HG03045 (cell line): ENCODE measurements around the gene C1orf116.
"Not testable (repeated sequence)": the region's sequence is repeated elsewhere in the genome, so short reads cannot be mapped to it uniquely, and the experiment has no call there.

Experiments used
- ATAC-seq: cut with Tn5 transposase; IDR thresholded peaks from one replicate; pipeline ENCODE4 v1.9.1; 2021; ENCODE audit warnings: mild to moderate bottlenecking, moderate library complexity; ENCODE audit not compliant: unreplicated experiment

Gene C1orf116

DNA sequence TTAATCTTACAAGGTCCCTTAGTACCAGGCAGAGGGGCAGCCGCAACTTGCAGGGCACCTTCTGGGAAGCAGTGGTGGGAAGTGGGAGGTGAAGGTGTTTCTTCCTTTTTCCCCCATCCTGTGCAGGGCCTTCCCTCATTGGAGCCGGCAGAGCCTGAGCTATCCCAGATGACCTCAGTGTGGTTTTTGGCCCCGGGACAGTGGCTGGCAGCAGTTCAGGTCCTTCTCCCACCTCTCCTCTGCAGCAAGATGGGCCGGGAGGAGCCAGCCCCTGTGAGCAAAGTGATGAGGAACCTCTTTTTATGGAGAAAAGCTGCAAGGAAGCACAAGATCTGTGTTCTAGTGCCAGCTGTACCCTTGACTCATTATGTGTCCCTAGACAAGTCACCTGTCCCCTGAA, 27.3 kb upstream of the C1orf116 start:
- no peak for ATAC-seq

DNA sequence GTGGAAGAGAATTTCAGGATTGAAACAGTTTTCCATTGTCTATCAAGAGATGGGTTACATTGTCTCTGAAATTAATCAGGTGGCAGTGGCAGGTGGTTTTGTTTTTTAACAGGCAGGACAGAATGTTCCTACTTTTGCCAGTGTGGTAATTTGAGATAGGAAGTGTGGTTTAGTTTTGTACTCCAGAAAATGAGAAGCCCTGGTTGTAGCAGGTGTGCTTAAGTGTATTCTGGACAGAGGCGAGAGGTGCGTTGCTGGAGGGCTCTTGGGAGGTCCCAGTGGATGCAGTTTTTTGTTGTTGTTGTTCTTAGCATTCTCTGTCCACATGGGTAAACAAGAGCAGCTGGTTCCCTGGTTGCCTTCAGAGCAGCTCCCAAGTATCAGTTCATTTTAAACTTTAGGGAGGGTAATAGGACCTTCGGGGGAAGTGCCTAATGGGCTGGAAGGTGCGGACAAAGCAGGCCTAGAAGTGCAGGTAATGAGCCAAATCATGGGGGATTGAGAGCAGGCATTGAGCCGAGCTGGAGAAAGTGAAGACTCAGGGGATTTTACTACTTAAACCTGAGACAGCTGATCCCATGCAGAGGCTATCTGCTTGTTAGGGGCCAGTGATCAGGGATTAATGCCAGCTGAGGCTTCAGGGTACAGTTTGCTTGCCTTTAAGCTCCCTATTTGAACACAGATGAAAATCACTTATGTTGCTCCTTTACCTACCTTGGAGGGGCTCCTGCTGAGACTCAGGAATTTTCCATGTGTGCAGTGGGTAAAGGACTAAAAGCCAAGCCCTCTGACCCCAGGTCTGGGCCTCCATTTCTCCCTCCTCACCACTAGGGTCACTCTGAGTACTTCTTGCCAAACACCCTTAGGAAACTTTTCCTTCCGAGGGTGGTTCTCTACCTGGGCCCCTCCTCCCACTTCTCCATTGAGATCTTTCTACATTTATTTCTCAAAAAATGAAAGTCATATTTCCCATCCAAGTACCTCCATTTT, 26.6 kb upstream of the C1orf116 start:
- no peak for ATAC-seq

DNA sequence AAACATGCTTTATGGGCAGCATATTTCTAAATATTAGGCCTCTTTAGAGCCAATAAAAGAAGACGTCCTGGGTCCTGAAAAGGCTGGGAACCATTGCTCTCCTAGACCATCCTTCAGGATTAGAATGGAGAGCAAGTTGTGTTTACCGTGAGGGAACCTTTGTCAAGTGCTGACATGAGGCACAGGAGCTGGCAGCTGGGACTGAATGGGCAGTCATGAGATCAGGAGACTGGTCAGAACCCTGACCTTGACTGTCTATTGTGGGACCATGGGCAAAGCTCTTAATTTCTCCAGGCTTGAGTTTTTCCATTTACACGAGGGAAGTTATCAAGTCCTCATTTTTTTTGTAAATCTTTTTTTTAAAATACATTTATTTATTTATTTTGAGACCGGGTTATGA, 25.7 kb upstream of the C1orf116 start:
- ATAC-seq, result no peak

DNA sequence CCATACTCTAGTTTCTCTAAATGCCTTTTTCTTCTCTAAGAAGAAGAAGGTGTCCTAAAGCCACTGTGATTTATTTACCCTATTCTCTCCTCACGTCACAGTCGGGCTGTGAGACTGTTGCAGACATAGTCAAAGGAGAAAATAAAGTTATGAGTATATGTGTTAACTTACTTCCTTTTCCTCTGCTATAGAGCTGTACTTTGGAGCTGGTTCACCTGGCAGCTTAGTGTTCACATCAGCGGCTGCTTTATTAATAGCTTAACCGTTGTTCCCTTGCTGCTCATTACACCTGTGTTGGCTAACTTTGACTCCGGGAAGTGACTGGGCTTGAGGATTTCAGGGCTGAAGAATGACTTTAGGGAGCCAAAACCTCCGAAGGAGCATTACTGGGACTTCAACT, 24.1 kb upstream of the C1orf116 start:
- no peak for ATAC-seq

DNA sequence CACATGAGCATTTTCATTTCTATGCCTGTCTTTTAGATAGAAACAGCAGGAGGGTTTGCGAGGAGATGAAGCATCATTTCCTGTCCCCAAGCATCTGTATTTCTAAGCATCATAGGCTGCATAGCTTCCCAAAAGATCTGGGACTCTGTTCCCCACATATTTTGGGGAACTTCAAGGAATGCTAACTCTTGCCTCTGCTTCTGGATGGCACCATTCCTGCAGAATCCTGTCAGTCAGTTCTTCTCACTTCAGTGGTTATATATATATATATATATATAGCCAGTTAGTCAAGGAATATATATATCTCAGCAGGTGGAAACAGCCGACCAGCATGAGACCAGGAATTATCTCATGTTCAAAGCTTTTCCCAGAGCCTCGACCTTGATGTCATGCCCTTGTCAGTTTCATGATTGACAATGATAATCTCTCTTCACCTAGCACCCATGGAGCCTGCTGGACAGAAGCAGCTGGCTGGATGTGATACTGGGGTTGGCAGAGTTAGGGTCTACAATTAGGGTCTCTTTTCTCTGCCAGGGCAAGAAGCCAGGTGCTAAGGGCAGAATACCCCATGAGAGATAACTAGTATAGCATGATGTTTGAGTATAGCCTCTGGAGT, 22.9 kb upstream of the C1orf116 start:
- no peak for ATAC-seq

DNA sequence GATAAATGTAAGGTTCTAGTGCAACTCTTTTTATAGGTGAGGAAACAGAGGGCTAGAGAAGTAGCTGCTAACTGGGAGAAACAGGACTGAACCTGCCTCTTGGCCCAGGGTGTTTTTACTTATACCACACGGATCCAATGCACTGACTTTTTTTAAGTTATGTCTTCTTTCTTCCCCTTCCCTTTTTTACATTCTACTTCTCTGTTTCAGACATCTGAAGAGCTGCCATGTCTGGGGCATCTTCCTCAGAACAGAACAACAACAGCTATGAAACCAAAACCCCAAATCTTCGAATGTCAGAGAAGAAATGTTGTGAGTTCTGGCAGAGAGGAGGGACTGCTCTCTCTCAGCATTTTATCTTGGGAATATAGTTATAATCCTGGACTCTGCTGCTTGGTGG, 21.9 kb upstream of the C1orf116 start:
- ATAC-seq, result no peak

DNA sequence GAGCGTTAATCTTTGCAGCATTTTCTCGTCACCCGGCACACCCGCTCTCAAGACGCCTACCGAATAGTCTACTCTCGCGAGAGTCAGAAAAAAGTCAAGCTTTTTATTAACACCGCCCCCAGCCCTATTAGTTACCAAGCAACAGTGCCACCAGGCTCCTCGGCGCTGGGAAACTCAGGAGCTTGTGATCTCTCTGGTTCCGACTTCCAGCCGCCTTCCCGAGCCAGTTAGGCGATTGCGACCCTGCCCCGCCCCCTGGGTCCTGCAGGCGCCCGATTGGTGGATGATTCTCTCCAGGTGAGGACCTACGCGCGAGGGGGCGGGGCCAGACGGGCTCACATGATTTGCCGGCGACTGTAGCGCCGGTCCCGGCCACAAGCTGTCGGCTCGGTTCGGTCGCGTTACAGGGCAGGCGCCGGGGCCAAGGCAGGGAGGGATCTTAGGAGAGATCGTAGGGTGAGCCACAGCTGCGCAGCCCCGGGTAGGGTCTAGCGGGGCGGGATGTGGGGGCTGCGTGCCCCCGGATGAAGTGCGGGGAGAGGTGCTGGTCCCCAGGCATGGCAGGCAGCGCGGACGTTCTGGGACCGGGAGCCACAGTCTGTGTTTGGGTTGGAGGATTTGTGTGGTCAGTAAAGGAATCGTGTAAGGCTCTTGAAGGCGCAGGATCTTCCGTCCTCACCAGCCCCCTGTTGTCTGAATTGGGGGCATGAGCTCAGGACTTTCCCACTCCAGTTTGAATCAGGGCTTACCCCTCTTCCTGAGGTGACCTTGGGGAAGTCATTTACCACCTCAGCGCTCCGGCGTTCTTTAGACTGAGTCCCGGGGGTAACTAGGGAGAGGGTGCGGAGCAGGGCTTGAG, 20.6 kb upstream of the C1orf116 start, which contains the start of gene PFKFB2:
TSS of gene PFKFB2 (plus strand) at position 365 of the 859 bp plus-strand sequence. CDS start 1,443 bp downstream, outside the sequence.
- peak; percentile 83 for ATAC-seq

DNA sequence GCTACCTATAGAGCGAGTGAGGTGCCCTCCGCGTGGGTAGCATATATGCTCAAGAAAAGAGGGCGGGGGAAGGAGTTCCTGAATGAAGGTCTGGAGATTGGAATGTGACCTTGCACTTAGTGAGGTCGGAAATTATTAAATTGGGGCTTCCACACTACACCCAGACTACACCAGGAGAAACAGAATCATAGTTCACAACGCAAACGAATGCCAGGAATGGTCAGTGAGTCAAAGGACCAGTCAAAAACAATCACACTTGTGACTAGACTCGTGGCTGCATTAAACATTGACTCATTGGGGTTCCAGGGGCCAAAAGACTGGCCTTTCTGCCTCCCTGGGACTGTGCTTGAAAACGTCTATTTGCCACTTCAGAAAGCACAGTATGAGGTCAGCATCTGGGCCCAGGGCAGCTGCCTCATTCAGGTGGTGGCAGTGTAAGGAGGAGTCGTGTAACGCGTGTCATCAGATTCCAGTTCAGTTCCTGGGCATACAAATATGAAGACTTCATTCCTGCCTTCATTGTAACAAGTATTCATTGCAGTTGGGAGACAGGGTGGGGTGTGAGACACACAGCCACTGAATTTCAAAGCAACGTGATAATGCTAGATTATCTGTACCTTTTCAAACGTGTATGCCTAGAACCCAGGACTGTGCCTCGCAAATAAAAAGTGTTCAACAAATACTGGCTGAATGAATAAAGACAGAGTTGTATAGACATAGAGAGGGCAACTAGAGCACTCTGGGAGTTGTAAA, 18.8 kb upstream of the C1orf116 start, which contains the start of gene YOD1:
TSS of gene YOD1 (minus strand) at position 18 of the 753 bp plus-strand sequence. CDS start 178 bp downstream, outside the sequence.
- no peak for ATAC-seq

DNA sequence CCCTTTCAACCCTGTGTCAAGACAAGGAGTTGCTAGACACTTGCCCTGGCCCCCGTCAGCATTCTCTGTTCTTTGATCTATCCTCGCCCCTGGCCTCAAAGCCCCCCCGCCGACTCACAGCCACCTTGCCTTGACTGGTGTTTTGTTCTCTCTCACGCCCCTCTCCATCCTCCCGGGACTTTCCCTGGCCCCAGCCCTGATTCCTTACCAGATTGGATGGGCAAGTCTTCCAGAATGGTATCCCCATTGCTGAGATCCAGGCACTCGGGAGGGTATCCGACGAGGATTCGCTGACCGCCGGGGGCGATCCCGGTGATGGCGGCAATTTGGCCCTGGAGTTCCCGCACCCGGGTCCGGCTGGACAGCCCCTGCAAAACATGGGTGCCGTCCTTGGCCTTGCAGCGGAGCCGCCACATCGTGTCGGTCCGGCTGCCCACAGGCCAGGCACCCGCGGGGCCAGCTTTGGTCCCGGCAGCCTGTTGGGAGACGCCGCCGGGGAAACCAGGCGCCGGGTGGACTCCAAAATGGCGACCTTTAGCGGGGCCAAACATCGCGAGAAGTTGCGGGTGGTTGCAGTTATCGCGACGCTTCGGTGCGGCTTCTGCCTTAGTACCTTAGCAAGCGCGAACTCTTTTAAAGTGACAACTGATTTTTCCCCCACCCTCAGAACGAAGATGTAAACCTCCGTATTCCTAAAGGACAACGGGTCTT, 18.1 kb upstream of the C1orf116 start:
- ATAC-seq, result peak; percentile 58

DNA sequence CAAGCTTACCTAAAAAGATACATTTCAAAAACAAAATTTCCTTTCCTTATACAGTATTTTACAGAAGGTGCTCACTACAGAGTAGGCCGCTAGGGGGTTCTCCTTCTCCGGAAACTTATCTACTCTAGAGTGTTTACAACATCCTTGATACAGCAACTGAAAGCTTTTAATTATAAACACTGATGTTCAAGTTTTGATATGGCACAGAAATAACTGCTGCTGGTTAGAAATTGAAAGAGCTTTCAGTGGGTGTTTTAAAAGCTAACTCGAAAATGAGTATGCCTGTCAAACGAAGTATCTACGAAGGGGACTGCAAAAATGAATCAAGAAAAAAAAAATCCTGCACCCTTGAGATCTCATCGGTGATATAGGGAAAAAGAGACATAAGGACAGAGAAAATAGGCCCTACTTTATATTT, 17.4 kb upstream of the C1orf116 start:
- ATAC-seq, result no peak

DNA sequence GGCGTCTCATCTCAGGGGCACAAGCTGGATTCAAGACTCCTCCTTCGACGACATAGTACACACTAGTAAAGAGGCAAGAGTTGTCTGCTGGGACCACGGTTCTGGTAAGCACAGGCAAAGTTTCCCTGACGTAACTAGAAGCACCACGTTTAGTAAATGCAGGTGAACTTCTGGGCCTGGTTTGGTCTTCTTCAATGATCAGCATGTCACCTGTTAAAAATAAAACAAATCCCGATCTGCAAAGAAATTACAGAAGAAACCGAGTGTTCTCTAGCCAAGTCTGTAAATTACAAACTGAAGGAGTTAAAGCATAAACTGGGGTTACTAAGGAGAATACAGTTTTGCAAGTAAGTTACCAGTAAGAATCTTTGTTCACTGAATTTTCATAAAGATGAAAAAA, 17.0 kb upstream of the C1orf116 start:
- no peak for ATAC-seq

DNA sequence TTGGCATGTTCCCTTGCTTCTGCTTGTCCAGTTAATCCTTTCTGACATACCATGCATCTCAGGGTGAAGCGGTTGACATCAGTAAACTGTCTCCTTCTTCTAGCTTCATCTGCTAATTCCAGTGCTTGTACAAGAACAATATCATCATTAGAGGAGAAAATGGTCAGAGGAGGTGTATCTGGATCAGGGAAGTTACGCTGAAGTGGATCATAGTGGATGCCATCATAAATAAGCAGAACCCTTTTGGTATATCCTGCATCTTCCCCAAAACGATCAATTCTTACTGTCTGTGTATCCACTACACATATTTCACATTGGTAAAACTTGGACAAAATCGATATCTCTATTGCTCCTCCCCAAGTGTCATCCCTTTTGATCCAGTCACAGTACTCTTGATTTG, 16.5 kb upstream of the C1orf116 start:
- ATAC-seq, result no peak

DNA sequence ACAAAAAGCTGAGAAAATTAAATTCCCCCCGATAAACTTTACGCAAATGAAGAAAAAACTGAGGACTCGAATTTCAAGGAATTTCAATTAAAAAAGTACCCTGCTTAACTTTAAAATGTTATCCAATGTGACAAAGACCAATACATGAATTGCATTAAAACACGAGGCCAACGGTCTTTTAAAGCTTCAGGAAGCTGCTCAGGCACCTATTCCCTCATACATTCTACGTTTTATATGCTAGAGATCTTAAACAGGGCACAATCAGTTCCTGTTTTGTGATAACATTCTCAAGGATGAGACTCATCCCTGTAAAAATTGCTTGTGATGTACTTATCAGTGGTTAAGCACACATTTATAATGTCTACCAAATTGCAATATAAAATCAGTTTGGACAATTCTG, 15.5 kb upstream of the C1orf116 start:
- no peak for ATAC-seq

DNA sequence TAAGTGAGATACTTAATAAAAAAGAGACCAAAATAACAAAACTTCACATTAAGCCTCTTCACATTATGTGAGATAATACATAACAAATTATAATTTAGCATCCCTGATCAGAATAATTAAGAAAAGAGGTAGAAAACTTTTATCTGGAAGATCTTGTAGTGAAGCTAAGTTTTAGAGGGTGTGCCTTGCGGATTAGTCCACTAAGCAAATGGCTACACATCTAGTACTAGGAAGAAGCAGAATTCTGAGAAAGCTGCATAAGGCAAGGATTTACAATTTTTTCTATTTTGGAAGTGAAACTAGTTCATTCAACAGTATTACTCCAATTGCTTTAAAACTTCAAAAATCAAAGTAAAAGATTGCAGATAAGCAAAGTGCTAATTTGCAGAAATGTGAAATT, 14.9 kb upstream of the C1orf116 start:
- ATAC-seq, result no peak

DNA sequence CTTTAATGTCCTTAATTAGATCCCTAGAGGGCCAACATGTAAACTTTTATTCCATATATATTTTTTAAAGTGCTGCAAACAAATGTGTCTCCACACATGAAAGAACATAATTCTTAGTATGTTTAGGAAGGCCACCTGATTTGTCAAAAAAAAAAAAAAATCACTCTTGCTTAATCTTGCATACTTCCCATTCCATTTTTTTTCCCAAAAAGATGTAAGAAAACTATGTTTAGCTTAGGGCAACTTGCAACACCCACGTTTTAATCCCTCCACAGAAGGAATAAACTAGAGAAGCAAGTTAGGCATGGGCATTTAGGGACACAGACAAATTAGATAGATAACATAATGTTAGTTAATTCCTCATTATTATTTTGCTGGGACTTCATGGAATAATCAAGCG, 12.9 kb upstream of the C1orf116 start:
- ATAC-seq, result no peak

DNA sequence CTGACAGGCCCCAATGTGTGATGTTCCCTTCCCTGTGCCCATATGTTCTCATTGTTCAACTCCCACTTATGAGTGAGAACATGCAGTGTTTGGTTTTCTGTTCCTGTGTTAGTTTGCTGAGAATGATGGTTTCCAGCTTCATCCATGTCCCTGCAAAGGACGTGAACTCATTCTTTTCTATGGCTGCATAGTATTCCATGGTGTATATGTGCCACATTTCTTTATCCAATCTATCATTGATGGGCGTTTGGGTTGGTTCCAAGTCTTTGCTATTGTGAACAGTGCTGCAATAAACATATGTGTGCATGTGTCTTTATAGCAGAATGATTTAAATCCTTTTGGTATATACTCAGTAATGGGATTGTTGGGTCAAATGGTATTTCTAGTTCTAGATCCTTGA, 8.8 kb upstream of the C1orf116 start:
- ATAC-seq, result not testable (repeated sequence)

DNA sequence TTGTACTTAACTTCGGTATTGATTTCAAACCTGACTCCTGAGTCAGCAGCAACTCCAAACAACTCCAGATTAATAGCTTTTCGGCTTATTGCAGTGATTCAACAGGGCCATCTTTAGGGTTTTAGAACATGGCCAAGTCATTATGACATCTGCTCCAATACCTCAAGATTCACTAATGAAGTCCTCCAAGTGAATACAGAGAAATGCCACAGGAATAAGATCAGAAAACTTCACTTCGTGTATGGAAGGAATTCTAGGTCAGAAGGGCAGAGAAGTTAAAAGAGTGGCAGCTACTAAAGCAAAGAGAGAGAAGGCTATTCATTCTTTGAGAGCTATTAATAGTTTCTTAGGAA, 7.6 kb upstream of the C1orf116 start:
- no peak for ATAC-seq

DNA sequence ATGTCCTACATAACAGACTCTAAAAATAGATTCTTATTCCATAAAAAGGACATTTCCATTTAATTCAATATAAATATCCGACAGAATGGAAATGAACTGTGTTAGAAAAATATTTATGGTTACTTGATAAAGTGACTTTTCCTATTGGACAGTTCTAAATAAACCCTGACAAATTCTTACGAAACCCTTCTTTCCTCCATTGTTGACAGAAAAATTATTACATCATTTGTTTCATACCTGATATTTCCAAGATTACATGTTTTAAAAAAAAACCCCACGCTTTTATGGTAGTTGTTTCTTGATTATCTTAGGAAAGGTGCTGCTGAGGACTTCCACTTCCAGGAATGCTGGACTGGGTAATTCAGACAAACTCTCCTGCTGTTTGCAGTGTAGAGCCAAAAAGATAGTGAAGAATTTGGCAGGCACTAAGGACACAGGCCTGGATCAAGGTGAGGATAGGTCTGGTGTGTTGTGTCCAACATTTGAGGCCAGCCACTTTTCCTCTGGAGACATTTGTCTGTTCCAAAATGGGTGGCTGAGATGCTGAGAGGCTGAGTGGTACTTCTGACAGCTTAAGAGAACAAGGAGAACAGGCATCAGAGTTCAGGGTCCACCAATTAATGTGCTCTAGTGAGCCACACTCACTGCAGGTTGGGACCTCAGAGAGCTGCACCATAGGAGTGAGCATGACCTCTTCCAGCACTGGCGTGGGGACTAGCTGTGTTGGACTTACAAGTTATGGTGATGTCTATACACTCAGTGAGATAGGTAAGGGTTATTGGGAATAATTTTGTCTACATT, 7.0 kb upstream of the C1orf116 start:
- no peak for ATAC-seq

DNA sequence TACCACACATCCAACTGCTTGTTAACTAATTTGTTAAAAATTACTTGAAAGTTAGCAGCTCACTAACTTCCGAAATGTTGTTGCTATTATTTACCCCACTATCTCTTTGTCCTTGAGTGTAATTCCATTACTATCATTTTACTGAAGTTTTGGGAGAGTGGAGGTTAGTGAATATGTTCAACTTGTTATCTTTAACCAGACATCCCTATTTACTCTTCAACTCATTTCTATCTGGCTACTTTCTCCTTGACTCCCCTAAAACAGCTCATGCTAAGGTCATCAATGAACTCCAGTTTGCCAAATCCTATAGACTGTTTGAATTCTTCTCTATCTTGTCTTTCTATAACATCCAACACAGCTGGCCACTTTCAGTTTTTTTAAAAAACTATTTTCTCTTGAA, 4.3 kb upstream of the C1orf116 start:
- no peak for ATAC-seq
